CD4-positive, alpha-beta T cell treated with Interleukin-12 subunit alpha and Interleukin-12 subunit beta, for 1 hour (primary cell): Measurements from ENCODE around the gene CAMTA1.

Experiments used
- DNase-seq: peaks from one replicate; pipeline ENCODE4 v3.0.0-alpha.2; 2020

Gene CAMTA1

GRCh38 chr1:7013833-7014639, 228.8 kb downstream of the CAMTA1 start:
- DNase-seq = no peak

GRCh38 chr1:7014640-7014930, 229.3 kb downstream of the CAMTA1 start:
- DNase-seq = no peak

GRCh38 chr1:7015022-7015421, 229.8 kb downstream of the CAMTA1 start:
- no peak for DNase-seq

GRCh38 chr1:7018351-7018750, 233.1 kb downstream of the CAMTA1 start:
- DNase-seq = no peak

- no peak for DNase-seq
Measured at GRCh38 chr1:7018826-7019225, 233.6 kb downstream of the CAMTA1 start.

GRCh38 chr1:7019510-7019909, 234.3 kb downstream of the CAMTA1 start:
- no peak for DNase-seq

DNA sequence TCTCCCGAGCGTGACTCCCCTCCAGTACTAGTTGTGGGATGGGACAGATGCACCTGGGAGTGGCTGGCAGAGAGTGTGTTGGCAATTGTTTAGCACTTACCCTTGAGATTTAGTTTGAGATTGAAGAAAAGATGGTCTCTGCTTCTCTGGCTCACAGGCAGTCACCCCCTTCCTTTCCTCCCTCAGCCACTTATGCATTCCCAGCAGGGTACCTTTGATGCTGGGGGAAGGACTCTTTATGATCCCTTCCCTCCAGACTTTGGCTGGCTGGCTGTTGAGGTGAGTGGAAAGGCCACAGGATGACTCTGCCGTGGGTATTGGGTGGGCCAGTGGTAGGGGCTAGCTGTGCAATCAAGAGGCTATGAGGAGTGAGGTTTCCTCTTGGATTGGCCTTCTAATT, 236.8 kb downstream of the CAMTA1 start:
- DNase-seq = no peak

DNA sequence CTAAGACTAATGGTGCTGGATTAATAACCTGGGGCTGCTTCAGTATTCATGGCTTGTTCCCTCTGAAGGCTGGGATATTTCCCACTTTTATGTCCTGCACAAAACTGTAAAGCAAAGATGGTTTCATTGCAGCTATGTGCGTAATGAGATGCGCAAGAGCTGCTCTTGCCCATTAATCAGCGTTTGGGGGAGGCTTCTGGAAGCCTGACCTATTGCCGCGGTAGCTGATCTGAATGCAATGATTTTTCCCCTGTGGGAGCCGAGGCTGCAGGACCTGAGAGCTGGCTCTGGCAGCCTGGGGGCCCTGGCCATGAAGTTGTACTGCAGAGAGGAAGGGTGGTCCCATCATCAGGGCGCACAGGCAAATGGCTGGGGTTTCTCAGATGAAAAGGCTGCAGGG, 239.8 kb downstream of the CAMTA1 start:
- no peak for DNase-seq

DNA sequence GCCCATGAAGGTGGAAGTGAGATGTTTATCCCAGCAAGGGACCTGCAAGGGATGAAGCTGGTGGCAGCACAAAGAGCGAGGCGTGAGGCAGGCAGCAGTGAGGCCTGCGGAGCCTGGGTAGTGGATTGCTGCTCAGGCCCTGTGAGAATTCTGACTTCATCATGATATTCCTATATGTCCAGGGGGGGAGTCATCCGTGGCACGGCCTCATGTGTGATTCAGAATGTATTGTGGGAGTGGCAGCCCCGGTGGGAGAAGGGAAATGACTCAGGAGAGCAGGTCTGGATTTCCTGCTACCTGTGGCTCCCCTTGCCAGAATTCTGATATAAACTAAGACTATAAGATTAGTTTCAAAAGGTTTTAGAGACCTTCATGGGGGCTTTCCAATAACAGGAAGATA, 240.9 kb downstream of the CAMTA1 start:
- DNase-seq = no peak

DNA sequence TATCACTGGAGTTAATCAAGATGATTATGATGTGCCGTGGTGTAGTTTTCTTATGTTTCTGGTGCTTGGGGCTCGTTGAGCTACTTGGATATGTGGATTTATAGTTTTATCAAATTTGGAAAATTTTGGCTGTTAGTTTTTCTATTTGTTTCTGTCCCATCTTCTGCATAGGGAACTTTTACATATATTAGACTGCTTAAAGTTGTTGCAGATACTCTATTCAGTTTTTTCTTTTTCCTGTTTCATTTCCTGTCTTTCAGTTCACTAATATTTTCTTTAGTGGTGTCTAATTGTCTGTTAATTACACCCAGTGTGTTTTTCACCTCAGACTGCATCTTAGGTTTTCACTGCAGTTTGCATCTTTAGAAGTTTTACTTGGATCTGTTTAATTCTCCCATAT, 247.7 kb downstream of the CAMTA1 start:
- DNase-seq = no peak

- no peak for DNase-seq
Measured at GRCh38 chr1:7036386-7036785, 251.1 kb downstream of the CAMTA1 start.

GRCh38 chr1:7039590-7040220, 254.5 kb downstream of the CAMTA1 start:
- no peak for DNase-seq

- no peak for DNase-seq
Measured at GRCh38 chr1:7040969-7041695, 255.9 kb downstream of the CAMTA1 start.

DNA sequence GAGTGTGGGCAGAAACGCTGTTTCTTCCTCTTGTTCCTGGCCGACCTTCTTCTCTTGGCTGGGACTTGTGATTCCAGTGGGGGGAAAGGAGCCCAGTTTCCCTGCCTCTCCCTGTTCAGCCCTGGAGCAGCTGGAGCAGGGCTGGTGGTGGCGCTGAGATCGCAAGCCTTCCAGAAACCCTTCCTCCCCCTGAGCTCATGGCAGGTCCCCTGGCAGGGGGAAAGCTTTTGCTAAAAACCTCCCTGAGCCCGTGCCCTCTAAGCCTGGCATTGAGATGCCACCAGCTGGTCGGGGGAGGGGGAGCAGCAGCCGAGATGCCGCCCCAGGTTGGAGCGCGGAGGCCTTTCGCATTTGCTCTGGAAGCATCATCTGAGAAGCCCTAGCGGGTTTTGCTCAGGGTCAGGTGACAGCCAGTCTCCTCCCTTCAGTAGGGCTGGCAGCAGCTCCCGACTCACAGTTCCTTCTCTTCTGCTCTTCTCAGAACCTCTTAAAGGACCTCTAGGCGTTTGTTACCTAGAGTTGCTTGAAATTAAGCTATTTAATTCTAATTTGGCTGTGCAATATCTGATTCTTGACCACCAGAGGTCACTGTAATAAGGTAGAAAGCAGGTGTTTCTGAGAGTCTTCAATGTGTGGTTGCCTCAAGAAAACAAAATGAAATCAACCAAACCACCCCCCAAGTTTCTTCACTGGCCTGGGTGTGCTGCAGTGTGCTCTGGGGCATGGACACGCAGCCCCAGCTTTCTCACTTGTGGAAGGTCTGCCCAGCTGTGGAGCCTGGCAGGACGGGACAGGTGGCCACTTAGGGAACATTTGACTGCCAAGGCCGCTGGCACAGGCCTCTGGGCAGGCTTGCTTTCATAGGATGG, 257.3 kb downstream of the CAMTA1 start:
- peak; percentile 3 for DNase-seq

DNA sequence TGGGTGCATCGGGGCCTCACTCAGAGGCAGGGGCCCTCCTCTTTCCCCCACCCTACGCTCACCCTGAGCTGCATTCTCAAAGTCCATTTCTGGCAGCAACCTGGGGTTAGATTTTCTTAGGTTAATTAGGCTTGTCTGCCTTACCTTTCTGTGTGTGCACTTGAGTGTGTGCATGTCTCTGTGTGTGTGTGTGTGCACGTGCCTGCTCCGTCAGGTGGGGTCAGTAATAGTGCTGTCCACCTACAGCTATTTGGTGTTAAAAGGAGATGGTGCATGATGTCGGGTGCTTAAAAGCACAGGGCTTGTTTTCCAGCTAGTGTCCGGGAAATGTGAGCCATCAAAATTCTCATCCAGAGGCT, 257.9 kb downstream of the CAMTA1 start:
- no peak for DNase-seq

DNA sequence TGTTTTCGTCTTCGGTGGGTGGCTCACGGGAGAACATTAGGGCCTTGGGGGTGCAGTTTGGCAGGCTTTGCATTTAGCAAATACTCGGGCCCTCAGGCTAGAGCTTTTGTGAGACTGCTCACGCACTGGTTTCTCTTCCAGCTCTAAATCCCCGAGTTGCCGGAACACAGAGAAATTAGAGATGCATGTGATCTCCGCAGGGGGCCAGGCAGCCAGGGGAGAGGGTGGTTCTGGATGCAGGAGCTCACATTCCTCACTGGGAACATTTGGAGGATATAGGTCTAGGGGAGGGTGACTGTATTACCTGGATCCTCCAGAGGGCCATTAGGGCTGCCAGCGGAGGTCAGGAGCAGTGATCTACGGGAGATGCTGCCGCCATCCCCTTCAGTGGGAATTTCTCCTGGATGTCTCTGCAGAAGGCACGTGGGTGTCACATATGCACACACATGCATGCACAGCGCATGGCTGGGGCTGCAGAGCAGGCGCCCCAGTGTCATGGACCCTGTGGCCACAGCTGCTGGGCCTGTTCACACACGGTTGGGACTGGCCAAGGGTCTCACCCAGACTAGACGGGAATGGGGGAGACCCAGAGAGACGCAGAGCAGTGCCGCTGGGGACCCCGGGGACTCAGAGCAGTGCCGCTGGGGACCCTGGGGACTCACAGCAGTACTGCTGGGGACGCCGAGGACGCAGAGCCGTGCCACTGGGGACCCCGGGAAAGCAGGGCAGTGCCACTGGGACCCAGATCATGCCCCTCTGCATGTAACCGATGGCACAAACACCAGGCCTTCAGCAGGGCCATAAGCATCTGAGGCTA, 258.7 kb downstream of the CAMTA1 start:
- no peak for DNase-seq

DNA sequence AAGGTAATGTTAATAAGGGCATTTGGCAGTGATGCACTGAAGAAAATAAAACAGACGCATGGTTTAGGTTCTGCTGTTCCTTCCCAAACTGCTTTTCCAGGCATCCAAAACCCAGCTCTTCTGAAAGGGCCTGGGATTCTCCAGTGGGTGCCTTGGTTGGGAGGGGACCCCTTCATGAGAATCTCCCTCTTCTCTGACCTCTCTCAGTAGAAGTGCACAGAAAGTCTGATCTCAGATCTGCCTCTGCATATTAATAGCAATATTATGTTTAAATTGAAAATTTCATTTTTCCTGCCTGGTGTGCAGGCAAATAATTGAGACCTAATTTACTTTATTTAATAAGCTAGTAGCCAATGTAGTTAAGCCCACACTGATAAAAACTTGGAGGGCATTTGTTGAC, 260.6 kb downstream of the CAMTA1 start:
- DNase-seq = no peak

- DNase-seq = no peak
Measured at GRCh38 chr1:7046314-7046713, 261.1 kb downstream of the CAMTA1 start.

DNA sequence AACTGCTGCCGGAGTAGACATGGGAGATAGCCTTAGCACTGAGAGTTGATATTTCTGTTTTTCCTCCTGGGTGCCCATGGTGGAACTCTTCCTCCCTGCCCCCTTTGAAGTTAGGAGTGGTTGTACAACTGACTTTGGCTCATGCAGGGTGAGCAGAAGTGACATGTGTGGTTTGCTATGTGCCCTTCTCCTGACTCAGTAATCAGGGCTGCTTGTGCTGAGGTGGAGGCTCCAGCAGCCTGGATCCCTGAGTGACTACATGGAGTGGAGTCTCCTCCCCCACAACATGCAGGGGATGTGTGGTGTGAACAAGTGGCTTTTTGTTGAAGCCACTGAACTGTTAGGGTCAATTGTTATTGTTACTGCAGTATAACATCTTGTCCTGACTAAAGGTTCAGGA, 261.6 kb downstream of the CAMTA1 start:
- DNase-seq = no peak

DNA sequence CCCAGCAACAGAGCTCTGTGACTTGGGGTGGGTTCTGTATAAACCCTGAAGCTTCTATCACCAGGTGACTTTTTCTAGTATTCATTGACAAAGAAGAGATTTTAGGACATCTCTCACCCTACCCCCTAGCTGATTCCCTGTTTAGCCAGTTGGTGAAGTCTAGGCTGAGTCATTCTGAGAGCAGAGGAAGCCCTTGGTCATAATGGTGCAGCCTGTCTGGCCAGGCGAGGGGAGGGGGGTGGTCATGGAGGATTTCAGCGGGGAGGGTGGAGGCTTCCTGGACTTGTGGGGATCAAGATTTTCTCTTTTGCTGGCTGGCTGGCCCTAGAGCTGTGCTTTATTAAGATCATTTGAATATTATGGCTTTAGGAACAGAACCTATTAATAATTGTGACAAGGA, 262.6 kb downstream of the CAMTA1 start:
- DNase-seq = no peak

DNA sequence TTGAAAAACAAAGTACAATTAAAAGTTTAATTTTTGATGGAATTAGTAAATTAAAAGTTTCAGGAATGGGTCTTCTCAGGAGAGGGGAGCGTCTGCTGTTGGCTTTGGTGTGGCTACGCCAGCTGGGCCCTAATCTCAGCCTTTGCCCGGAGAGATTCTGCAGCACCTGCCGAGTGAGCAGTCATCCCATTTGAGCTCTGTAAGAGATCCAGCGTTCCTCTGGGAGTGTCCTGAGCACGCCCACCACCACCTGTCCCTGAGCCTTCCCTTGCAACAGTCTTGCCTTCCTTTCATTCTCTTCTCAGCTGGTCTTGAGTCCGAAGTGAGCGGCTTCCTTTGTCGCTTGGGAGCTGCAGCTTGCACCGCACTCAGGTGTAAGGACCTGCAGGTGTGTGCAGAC, 263.1 kb downstream of the CAMTA1 start:
- DNase-seq = no peak

- DNase-seq = no peak
Measured at GRCh38 chr1:7049913-7050625, 264.8 kb downstream of the CAMTA1 start.
